Erythroblast (primary cell): ENCODE measurements around the gene OR6C2.
"Not testable (repeated sequence)": the region's sequence is repeated elsewhere in the genome, so short reads cannot be mapped to it uniquely, and the experiment has no call there.

Experiments used
- DNase-seq, 2 experiments: peaks; one replicate each; lab custom pipeline; 2025; lab: John Stamatoyannopoulos, UW
- GATA1 ChIP-seq: IDR thresholded peaks from 2 replicates; pipeline ENCODE4 v1.6.1; 2011; ENCODE audit warnings: low read depth, mild to moderate bottlenecking, control low read depth, low read length, moderate library complexity
- POLR2A ChIP-seq: IDR thresholded peaks from 2 replicates; pipeline ENCODE4 v1.6.1; 2011; ENCODE audit warnings: mild to moderate bottlenecking, low read length

Gene OR6C2

DNA sequence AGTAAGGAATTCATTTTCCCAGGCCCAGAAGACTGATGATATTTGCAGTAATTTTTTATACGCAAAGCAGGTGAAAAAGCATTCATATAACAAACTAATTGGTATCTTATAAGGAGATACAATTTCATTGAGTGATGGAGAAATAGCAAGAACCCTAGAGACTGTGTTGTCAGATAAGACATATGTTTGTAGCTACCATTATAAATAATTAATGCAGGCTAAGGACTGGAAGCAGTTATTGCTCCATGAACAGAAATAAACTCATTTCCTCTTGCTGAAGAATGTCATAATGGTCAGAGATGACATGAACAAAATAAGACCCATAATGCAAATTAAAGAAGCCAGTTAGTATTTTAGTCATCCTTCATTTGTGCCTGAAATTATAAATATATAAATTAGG, 1.5 kb downstream of the OR6C2 start:
- TF ChIP-seq GATA1 (no peak), POLR2A (no peak)
- no peak for DNase-seq

DNA sequence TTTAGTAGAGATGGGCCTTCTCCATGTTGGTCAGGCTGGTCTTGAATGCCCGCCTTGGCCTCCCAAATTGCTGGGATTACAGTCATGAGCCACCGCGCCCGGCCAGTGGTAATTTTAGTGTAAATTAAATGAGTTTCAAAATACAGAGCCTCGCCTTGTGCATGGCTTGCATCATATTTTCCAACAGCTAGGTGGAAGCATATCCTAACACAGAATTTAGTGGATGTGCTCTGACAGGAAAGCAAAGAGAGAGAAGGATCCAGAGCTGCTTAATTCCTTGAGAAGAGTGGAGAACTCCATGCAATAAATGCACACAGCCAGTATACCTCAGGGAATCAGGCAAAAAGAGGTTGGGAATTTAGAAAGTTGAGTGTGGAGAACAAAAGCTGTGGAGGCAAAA, 2.5 kb downstream of the OR6C2 start:
- DNase-seq: no peak
- no peak for TF ChIP-seq POLR2A
- no peak for TF ChIP-seq GATA1

DNA sequence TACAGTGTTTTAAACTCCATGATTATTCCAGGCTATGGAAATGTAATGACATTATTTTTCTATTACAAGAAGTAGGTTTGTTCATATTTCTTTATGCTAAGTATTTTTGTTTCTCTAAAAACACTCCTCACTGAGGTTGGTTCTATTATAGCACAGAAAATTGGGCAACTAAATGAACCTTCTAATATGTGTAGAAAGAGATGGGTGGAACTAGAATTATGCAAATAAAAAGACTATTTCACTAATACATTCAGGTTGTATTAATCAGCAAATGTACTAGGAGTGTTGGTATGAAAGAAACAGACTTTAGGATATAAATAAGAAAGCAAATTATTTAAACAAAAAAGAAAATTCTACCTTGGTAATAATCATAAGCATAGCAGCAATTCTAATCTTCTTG, 4.9 kb downstream of the OR6C2 start:
- DNase-seq: no peak
- no peak for TF ChIP-seq GATA1
- no peak for TF ChIP-seq POLR2A

DNA sequence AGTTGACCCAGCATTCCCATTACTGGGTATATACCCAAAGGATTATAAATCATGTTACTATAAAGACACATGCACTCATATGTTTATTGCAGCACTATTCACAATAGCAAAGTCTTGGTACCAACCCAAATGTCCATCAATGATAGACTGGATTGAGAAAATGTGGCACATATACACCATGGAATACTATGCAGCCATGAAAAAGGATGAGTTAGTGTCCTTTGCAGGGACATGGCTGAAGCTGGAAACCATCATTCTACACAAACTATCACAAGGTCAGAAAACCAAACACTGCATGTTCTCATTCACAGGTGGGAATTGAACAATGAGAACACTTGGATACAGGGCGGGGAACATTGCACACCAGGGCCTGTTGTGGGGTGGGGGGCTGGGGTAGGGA, 21.1 kb downstream of the OR6C2 start:
- DNase-seq: not testable (repeated sequence)

DNA sequence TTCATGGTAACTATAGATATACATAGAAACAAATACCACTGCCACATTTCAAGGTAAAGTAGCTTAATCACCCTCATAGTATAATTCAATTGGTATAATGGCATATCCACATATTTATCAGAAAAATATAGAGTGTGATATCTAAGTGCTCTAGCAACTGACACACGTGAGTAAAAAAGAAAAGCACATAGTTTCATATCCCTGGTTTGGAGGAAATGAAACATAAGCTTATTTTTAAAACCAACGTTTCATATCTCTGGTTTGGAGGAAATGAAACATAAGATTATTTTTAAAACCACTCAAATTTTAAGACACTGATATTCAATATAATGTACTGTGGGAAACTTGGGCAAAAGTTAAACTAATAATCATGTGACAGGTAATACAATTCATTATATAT, 24.0 kb downstream of the OR6C2 start:
- TF ChIP-seq GATA1: no peak
- TF ChIP-seq POLR2A: no peak
- DNase-seq: no peak

DNA sequence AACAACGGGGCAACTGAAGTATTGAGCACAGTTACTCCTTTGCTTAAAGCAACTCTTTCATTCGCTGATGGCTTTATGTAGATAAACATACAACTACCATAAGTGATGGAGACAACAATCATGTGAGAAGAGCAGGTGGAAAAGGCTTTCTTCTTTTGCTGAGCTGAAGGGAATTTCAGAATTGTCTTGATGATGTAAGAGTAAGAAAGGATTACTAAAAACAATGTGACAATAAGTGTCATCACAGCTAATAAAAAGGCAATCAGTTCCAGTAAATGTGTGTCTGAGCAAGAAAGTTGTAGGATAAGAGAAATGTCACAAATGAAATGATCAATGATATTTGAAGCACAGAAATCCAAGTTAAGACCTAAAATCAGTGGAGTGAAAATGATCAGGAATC, 25.4 kb downstream of the OR6C2 start:
- no peak for DNase-seq
- TF ChIP-seq GATA1: no peak
- TF ChIP-seq POLR2A: no peak

DNA sequence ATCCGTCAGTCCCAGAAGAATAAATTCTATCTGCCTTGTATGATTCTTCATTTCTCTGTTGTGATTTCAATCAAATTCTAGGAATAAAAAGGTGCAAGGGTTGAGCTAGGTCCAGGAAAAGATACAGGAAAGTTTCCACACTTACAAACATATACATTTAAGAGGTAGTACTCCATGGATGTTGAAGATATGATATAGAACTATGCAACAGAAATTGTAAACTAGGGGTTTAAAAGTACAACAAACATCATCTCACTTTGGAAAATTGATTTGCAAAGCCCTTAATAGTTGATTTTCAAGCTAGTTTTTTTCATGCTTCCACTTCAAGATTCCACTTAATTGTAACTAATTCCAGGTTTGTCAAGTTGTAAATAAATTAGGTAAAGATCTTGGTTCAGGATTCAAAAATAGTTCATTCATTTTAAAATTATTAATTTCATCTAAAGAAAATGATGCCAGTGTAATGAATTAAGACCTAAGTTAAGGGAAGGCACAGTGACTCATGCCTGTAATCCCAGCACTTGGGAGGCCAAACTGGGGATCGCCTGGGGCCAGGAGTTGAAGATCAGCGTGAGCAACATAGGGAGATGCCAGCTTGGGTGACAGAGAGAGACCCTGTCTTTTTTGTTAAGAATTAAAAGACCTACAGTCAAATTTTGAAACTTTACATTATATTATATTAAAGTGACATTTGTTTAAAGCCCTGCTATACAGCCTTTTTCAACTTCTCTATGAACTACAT, 26.4 kb downstream of the OR6C2 start, which contains the start of gene OR6C70:
Gene OR6C70 (minus strand): TSS at position 51 of the 742 bp plus-strand sequence. CDS start 0 bp downstream, at position 51.
- no peak for TF ChIP-seq POLR2A
- no peak for TF ChIP-seq GATA1

DNA sequence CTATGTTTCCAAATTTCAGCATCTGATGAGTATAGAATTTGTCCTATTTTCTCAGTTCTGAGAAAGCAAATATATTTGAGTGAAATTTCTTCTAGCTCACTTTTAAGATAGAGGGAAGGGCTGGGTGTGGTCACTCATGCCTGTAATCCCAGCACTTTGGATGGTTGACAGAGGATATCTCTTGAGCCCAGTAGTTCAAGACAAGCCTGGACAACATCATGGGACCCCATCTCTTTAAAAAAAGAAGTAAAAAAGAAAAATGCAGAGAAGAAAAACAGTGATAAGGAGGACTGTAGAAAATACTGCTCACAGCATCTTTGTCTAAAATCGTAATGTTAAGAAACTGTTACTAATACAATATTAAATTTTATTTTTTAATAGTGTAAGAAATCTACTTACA, 28.4 kb downstream of the OR6C2 start:
- no peak for DNase-seq
- TF ChIP-seq POLR2A (no peak), GATA1 (no peak)

More for the DNA sequence above, 26.4 kb downstream of the OR6C2 start, which contains the start of gene OR6C70:
- DNase-seq: no peak

DNA sequence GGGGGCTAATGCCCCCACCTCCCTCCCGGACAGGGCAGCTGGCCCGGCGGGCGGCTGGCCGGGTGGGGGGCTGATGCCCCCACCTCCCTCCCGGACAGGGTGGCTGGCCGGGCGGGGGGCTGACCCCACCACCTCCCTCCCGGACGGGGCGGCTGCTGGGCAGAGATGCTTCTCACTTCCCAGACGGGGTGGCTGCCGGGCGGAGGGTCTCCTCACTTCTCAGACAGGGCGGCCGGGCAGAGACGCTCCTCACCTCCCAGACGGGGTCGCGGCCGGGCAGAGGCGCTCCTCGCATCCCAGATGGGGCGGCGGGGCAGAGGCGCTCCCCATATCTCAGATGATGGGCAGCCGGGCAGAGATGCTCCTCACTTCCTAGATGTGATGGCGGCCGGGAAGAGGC, 35.3 kb downstream of the OR6C2 start:
- DNase-seq: not testable (repeated sequence)

DNA sequence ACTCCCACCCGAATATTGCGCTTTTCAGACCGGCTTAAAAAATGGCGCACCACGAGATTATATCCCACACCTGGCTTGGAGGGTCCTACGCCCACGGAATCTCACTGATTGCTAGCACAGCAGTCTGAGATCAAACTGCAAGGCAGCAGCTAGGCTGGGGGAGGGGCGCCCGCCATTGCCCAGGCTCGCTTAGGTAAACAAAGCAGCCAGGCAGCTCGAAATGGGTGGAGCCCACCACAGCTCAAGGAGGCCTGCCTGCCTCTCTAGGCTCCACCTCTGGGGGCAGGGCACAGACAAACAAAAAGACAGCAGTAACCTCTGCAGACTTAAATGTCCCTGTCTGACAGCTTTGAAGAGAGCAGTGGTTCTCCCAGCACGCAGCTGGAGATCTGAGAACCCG, 40.4 kb downstream of the OR6C2 start:
- DNase-seq: not testable (repeated sequence)

DNA sequence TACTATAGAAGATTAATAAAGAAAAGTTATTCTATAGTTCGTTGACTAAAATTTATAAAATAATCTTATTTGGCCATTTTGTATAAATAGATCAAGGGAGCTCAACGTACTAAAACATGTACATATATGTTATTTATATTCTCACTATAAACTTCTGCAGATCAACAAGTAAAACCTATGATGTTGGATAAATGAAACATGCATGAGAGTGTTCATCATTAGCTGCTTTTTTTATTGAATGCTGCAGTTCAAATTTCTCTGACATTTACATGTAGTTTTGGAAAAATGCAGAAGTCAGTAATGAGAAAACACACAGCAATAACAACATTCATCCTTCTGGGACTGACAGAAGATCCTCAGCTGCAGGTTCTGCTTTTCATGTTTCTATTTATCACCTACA, 48.2 kb downstream of the OR6C2 start, which contains the start of gene OR6C68:
Gene OR6C68 (plus strand): TSS at position 301 of the 400 bp plus-strand sequence. CDS start 0 bp downstream, at position 301.
- TF ChIP-seq GATA1 (no peak), POLR2A (no peak)

DNA sequence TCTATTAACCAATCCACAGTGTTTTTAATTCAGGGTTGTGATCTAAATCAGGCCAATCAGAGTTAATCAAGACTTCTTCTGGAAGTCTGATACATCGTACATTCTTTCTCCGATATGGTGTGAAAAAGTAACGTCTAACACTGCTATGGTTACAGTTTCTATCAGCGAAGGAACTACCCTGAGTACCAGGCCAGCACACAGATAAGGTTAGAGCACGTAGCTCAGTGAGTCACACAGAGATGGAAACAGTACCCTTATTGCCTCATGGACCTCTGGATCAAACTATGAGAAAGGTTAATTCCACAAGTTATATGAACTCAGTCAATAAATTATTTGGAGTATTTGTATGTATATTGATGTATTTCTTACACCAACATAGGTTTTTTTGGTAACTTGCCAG, 51.6 kb downstream of the OR6C2 start:
- DNase-seq: no peak
- TF ChIP-seq POLR2A (no peak), GATA1 (no peak)

More for the DNA sequence above, 48.2 kb downstream of the OR6C2 start, which contains the start of gene OR6C68:
- no peak for DNase-seq

DNA sequence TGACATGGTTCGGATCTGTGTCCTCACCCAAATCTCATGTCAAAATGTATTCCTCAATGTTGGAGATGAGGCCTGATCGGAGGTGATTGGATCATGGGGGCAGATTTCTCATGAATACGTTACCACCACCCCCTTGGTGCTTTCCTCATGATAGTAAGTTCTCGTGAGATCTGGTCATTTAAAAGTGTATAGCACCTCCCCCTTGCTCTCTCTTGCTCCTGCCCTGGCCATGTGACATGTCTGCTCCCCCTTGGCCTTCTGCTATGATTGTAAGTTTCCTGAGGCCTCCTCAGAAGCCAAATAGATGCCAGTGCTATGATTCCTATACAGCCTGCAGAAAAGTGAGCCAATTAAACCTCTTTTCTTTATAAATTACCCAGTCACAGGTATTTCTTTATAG, 55.4 kb downstream of the OR6C2 start:
- TF ChIP-seq GATA1 (no peak), POLR2A (no peak)
- no peak for DNase-seq

DNA sequence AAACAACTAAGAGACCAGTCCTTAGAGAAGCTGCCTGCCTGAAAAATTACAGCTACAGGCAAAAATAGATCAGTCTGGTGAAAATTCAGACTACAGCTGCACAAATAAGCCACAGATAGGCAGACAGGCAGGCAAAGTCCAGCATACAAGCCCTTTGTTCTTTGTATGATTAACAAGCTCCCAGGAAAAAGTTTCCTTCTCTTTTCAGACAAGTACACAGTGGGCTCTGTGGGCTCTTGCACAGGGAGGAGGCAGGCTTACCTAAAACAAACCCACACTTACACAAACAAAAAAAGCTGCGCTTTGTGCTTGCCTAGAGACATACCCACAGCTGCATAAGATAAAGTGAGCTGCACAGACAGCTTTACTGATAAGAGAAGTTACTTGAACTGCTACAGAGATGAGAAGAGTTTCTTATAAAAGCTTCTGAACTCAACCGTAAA, 56.0 kb downstream of the OR6C2 start:
- peak; percentile 4 to 50 for DNase-seq
- TF ChIP-seq POLR2A (no peak), GATA1 (no peak)

DNA sequence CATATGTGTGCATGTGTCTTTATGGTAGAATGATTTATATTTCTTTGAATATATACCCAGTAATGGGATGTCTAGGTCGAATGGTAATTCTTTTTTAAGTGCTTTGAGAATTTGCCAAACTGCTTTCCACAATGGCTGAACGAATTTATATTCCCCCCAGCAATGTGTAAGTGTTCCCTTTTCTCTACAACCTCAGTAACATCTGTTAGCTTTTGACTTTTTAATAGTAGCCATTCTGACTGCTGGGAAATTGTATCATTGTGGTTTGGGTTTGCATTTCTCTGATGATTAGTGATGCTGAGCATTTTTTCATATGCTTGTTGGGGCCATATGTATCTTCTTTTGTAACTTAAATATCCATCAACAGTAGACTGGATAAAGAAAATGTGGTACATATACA, 57.7 kb downstream of the OR6C2 start:
- TF ChIP-seq POLR2A (no peak), GATA1 (no peak)
- DNase-seq: no peak
